Nephron progenitor cell (in vitro differentiated cells): ENCODE results near the gene PPP1R1B.

ENCODE experiments used
- DNase-seq: peaks from one replicate; pipeline ENCODE4 v3.0.0; 2021
- H3K27ac Mint-ChIP-seq: 2 replicates; pipeline ENCODE4 v1.8.0; 2021; ENCODE audit warnings: mild to moderate bottlenecking, moderate library complexity, mixed read lengths
- H3K27me3 Mint-ChIP-seq: 2 replicates; pipeline ENCODE4 v1.8.0; 2021; ENCODE audit warnings: mild to moderate bottlenecking, low read depth, mixed read lengths; ENCODE audit not compliant: poor library complexity
- H3K36me3 Mint-ChIP-seq: 2 replicates; pipeline ENCODE4 v1.8.0; 2021; ENCODE audit warnings: low read depth, mixed read lengths
- H3K4me1 Mint-ChIP-seq: 2 replicates; pipeline ENCODE4 v1.8.0; 2021; ENCODE audit warnings: mixed read lengths
- H3K4me3 Mint-ChIP-seq: 2 replicates; pipeline ENCODE4 v1.8.0; 2021; ENCODE audit warnings: mild to moderate bottlenecking, moderate library complexity, mixed read lengths
- H3K9me3 Mint-ChIP-seq: 2 replicates; pipeline ENCODE4 v1.8.0; 2021; ENCODE audit warnings: mild to moderate bottlenecking, moderate library complexity, mixed read lengths
- TF ChIP-seq, protein P1 (sequence below): fragments of 200-600 bp; sonication (generic); IDR thresholded peaks from 2 replicates; pipeline ENCODE4 v1.5.0; 2021; ENCODE audit warnings: antibody characterized with exemption

The PPP1R1B gene

DNA sequence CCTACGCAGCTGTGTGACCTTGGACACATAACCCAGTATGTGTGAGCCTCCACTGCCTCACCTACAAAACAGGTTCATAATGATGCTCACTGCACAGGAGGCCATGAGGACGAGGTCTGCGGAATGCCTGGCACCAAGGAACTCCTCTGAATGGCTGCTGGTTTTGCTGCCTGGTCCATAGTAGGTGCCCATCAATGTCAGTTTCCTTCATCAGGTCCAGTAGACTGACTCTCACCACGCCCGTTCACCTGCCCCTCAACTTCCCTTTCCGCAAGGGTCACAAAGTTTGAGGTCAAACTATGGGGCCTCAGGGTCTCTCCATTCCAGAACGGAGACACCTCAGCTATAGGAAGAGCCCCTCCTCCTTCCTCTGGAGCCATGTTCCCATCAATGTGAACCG, 50.3 kb downstream of the PPP1R1B start:
- Mint-ChIP-seq H3K4me1 (peaks cover 34% of the 10 kb centered on the region), H3K9me3 (no peaks in the 10 kb centered on the region), H3K4me3 (no peak overlapping the region), H3K27me3 (peaks cover 4% of the 10 kb centered on the region), H3K36me3 (no peaks in the 10 kb centered on the region), H3K27ac (no peak overlapping the region)
- TF ChIP-seq, protein P1, sequence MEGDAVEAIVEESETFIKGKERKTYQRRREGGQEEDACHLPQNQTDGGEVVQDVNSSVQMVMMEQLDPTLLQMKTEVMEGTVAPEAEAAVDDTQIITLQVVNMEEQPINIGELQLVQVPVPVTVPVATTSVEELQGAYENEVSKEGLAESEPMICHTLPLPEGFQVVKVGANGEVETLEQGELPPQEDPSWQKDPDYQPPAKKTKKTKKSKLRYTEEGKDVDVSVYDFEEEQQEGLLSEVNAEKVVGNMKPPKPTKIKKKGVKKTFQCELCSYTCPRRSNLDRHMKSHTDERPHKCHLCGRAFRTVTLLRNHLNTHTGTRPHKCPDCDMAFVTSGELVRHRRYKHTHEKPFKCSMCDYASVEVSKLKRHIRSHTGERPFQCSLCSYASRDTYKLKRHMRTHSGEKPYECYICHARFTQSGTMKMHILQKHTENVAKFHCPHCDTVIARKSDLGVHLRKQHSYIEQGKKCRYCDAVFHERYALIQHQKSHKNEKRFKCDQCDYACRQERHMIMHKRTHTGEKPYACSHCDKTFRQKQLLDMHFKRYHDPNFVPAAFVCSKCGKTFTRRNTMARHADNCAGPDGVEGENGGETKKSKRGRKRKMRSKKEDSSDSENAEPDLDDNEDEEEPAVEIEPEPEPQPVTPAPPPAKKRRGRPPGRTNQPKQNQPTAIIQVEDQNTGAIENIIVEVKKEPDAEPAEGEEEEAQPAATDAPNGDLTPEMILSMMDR = no peak
- no peak for DNase-seq

DNA sequence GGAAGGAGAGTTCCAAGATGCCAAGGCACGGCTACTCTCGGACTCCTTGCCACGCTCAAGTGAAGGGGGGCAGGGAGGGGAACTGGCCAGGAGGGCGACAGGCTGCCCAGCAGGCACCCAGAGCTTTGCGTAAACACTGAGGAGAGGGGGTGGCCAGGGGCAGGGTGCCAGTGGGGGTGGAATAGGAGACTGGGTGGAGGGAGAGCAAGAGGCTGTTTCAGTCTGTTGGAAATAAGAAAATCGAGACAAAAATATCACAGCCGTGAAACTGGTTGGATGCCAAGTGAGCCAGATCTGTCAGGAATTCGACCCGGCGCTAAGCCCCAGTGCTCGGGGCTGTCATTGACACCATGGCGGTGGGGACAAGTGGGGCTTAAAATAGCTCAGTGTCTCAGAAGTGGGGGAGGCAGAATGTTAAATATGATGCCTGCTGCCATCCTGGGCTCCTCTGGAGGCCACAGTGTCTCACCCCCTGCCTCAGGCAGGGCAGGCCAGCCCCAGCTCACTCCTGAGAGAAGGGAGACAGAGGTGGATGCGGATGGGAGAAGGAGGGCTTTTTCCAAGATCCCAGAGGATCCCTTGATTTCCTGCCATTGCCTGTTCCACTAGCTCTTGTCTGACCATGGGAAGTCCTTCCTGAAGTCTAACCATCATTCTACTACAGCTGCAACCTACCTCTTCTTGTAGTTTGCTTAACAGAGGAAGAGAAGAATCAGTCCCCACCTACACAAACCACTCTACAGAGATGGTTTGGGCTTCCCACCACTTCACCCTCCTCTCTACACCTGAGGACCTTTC, 51.0 kb downstream of the PPP1R1B start:
- Mint-ChIP-seq H3K4me3 (no peak overlapping the region), H3K9me3 (no peaks in the 10 kb centered on the region), H3K36me3 (no peaks in the 10 kb centered on the region), H3K4me1 (peaks cover 34% of the 10 kb centered on the region), H3K27ac (no peak overlapping the region), H3K27me3 (peaks cover 4% of the 10 kb centered on the region)
- TF ChIP-seq, protein P1 = no peak
- no peak for DNase-seq

DNA sequence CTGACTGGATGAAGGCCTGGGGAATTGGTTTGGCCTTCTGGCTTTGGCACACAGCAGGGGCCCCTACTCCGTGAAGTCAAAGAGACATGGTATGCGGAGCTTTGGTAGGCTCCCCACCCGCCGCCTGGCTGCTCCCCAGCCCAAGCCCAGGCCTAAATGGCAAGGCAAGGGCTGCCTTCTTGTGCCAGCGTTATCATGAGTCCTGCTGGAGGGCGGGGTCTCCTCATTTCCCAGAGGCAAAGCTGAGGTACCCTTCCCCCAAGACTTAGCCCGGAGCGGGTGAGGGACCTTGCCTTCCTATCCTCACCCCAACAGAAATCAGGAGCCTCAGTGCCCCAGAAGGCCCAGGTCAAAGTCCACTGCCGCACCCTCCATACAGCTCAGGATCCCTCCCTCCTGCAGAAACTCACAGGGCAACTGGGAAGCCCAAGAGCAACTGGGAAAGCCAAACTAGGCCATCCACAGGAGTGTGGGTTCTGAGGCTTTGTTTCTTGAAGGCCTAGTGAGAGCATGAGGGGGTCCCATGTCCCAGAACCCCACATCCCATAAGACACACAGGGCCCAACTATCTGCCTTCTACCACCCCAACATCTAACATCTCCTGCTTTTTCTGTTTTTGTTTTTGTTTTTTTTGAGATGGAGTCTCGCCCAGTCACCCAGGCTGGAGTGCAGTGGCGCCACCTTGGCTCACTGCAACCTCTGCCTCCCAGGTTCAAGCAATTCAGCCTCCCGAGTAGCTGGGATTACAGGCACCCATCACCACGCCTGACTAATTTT, 51.8 kb downstream of the PPP1R1B start:
- peaks cover 4% of the 10 kb centered on the region for H3K27me3 Mint-ChIP-seq
- no peaks in the 10 kb centered on the region for H3K9me3 Mint-ChIP-seq
- H3K36me3 Mint-ChIP-seq = peaks cover 6% of the 10 kb centered on the region
- H3K4me1 Mint-ChIP-seq = peaks cover 34% of the 10 kb centered on the region
- no peak for DNase-seq
- TF ChIP-seq, protein P1 = no peak
- H3K4me3 Mint-ChIP-seq = no peak overlapping the region
- no peak overlapping the region for H3K27ac Mint-ChIP-seq

DNA sequence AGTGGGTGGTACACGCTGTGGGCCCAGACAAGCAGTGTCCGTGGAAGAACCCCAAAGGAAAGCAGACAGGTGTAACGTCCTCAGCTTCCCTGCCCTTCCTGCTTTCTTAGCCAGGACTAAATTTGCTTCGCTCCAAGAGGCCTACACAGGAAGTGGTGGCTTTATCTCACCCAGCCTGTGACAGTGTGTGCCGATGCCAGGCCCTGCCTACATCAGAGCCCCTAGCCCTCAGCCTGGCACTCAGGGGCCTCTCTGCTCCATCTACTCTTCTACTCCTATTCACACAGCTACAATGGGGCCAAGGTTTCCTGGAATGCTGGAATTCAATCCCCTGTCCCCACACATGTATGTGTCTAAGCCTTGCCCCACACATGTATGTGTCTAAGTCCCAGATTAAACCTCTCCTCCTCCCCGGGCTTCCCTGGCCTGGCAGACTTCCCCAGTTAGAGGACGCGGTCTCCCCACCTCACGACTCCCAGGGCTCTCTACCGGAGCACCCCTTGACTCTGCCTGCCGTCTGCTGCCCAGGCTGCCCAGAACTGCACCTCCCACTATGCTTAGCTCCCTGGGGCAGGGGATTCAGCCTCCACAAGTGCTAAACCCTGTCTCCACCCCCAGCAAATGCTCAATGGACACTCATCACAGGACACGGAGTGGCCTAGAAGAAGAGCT, 52.9 kb downstream of the PPP1R1B start:
- Mint-ChIP-seq H3K4me1 (peaks cover 34% of the 10 kb centered on the region), H3K36me3 (peaks cover 6% of the 10 kb centered on the region), H3K9me3 (no peaks in the 10 kb centered on the region), H3K4me3 (no peak overlapping the region), H3K27me3 (peaks cover 4% of the 10 kb centered on the region), H3K27ac (no peak overlapping the region)
- TF ChIP-seq, protein P1 = no peak
- no peak for DNase-seq

DNA sequence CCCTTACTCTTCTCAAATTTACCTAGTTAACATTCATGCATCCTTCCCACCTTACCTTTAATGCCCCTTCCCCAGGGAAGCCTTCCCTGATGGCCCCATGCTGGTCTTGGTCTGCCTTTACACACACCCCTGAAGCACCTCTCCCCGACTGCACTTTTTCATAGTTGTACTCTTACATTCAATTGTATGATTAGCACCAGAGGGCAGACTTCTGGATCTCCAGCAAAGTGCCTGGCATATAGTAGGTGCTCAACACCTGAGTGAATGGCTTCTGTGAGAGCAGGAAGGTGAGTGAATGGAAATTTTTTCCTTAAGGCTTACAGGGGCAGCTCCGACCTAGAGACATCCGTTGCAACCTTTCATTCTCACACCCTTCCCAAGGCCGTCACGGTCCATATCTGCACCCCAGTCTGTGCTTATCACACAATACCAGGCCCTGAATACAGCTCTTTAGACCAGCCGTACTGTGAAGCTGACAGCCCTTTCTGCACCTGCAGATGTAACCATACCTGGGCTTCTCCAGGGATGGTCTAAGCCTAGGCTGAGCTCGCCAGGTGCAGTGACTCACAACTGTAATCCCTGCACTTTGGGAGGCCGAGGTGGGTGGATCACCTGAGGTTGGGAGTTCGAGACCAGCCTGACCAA, 56.7 kb downstream of the PPP1R1B start:
- DNase-seq = no peak
- Mint-ChIP-seq H3K4me1 (peaks cover 21% of the 10 kb centered on the region), H3K27ac (no peak overlapping the region), H3K4me3 (no peak overlapping the region), H3K27me3 (peaks cover 6% of the 10 kb centered on the region), H3K9me3 (no peaks in the 10 kb centered on the region), H3K36me3 (peaks cover 17% of the 10 kb centered on the region)
- TF ChIP-seq, protein P1 = no peak
